ENCODE data around the gene LKAAEAR1. TPM values are rescaled to one million over a fixed set of nuclear protein-coding genes. Genes with fewer than 3 reads are reported as not detected.

The LKAAEAR1 gene
- polyA plus RNA-seq, 1 donor (not counting 4 experiments of a cell fraction or from before 2014, with no cell fraction given): not detected

DNA sequence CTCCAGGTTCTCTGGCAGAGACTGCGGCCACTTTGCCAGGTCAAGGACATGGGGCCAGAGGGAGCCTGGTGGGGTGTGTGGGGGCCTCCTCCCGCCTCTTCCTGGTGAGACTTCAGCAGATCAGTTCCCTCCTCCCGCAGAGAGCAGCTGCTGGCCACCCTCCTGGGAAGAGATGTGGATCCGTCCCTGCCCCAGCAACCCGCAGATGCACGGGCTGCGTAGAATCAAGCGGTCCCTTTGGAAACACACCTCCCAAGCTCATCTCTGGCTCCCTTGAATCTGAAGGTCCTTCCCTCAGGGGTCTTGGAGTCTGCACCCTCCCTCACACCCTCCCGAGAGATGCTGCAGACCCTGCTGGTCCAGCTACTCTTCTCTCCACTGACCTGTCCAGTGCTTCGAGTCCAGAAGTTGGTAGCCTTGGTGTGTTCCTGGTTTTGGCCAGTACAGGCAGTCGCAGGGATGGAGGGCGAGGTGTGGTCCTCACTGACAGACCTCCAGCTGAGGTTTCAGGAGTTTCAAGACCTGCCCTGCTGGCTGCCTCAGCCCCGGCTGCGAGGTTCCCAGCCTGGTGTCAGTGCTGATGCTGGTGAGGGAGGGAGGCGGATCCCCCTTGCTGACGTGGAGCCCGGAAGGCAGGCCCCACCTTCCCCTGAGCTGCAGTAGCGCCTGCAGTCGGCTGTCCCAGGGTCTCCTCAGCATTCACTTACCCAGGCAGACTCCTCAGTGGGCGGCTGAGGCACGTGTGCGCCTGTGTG, 23.0 kb upstream of the LKAAEAR1 start, which contains the start of gene NPBWR2:
NPBWR2 (minus strand) TSS at position 585 of the 755 bp plus-strand sequence. CDS start 734 bp downstream, outside the sequence.
- H3K27ac ChIP-seq (ENCODE audit: control insufficient read depth, insufficient read depth, low read length): no peak within 1 kb of the TSS
- no peaks in the 10 kb centered on the region for H3K4me1 ChIP-seq (ENCODE audit: control insufficient read depth, extremely low read depth, insufficient read depth, low read length)
- H3K4me3 ChIP-seq (ENCODE audit: control insufficient read depth in 2 of 3, extremely low read depth in 1 of 3, insufficient read depth in 2 of 3, low read depth in 1 of 3, low read length in 3 of 3): no peak within 1 kb of the TSS
- H4K20me1 ChIP-seq (ENCODE audit: control insufficient read depth, extremely low read depth, insufficient read depth, low read length): no peaks in the 10 kb centered on the region
- no peak within 1 kb of the TSS for H3K4me2 ChIP-seq (ENCODE audit: control insufficient read depth, extremely low read depth, insufficient read depth, low read depth, low read length)
- no peaks in the 10 kb centered on the region for H3K79me2 ChIP-seq (ENCODE audit: control insufficient read depth, insufficient read depth, low read length)
- dilution Hi-C loops (cut with MboI; ENCODE audit: extremely low pct_ligation_motif_present, low sequenced_read_pairs): no loop called here
- H3K9me1 ChIP-seq (ENCODE audit: control insufficient read depth, extremely low read depth, insufficient read depth, low read length): no peaks in the 10 kb centered on the region
- TF ChIP-seq, protein P1, sequence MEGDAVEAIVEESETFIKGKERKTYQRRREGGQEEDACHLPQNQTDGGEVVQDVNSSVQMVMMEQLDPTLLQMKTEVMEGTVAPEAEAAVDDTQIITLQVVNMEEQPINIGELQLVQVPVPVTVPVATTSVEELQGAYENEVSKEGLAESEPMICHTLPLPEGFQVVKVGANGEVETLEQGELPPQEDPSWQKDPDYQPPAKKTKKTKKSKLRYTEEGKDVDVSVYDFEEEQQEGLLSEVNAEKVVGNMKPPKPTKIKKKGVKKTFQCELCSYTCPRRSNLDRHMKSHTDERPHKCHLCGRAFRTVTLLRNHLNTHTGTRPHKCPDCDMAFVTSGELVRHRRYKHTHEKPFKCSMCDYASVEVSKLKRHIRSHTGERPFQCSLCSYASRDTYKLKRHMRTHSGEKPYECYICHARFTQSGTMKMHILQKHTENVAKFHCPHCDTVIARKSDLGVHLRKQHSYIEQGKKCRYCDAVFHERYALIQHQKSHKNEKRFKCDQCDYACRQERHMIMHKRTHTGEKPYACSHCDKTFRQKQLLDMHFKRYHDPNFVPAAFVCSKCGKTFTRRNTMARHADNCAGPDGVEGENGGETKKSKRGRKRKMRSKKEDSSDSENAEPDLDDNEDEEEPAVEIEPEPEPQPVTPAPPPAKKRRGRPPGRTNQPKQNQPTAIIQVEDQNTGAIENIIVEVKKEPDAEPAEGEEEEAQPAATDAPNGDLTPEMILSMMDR (optimal IDR thresholded peaks at IDR 0.05 in 1 of 3, IDR thresholded peaks at IDR 0.05 in 1 of 3, conservative IDR thresholded peaks at IDR 0.05 in 1 of 3; ENCODE audit: extremely low read depth in 1 of 3, insufficient read depth in 2 of 3, low read length in 3 of 3): no peak
- no peak for TF ChIP-seq EZH2 (IDR thresholded peaks at IDR 0.05; ENCODE audit: low read length)
- DNase-seq (ENCODE audit: low read depth, low spot score) (no peak), FAIRE-seq (no peak)
- peaks cover 18% of the 10 kb centered on the region for H3K27me3 ChIP-seq (ENCODE audit: control insufficient read depth, extremely low read depth, insufficient read depth, low read length)
- H3K9me3 ChIP-seq (ENCODE audit: control insufficient read depth, low read depth, low read length): no peaks in the 10 kb centered on the region
- no peak within 1 kb of the TSS for H2AFZ ChIP-seq (ENCODE audit: control insufficient read depth, low read length)
- no peak within 1 kb of the TSS for H3K9ac ChIP-seq (ENCODE audit: control insufficient read depth, extremely low read depth, insufficient read depth, low read length)
- no peaks in the 10 kb centered on the region for H3K36me3 ChIP-seq (ENCODE audit: control insufficient read depth in 2 of 2, extremely low read depth in 1 of 2, insufficient read depth in 2 of 2, low read length in 2 of 2)

DNA sequence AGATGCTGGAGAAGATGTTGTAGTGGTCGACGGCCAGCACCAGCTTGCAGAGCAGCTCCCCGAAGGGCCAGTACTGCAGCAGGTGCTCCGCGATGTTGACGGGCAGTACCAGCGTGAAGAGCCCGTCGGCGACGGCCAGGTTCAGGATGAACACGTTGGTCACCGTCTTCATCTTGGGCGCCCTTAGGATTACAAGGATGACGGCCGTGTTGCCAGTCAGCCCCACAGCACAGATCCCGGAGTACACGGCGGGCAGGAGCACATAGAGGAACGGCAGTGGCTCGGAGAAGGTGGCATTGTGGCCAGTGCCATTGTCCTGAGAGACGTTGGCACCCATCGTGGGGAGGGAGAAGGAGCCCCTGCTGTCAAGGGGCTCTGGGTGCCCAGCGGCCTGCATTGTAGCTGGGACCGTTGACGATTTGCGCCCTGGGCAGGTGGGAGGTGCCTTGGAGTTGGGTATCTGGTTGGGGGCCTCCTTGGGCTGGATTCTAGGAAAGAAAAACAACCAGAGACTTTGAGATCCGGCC, 22.3 kb upstream of the LKAAEAR1 start:
- Histone ChIP-seq H3K4me3 (ENCODE audit: control insufficient read depth in 2 of 3, extremely low read depth in 1 of 3, insufficient read depth in 2 of 3, low read depth in 1 of 3, low read length in 3 of 3) (no peak overlapping the region), H3K4me2 (ENCODE audit: control insufficient read depth, extremely low read depth, insufficient read depth, low read depth, low read length) (no peak overlapping the region), H3K27me3 (ENCODE audit: control insufficient read depth, extremely low read depth, insufficient read depth, low read length) (peaks cover 24% of the 10 kb centered on the region), H2AFZ (ENCODE audit: control insufficient read depth, low read length) (no peak overlapping the region), H3K36me3 (ENCODE audit: control insufficient read depth in 2 of 2, extremely low read depth in 1 of 2, insufficient read depth in 2 of 2, low read length in 2 of 2) (no peaks in the 10 kb centered on the region), H3K9ac (ENCODE audit: control insufficient read depth, extremely low read depth, insufficient read depth, low read length) (no peak overlapping the region), H3K79me2 (ENCODE audit: control insufficient read depth, insufficient read depth, low read length) (no peaks in the 10 kb centered on the region), H3K9me3 (ENCODE audit: control insufficient read depth, low read depth, low read length) (no peaks in the 10 kb centered on the region), H3K4me1 (ENCODE audit: control insufficient read depth, extremely low read depth, insufficient read depth, low read length) (no peaks in the 10 kb centered on the region), H3K27ac (ENCODE audit: control insufficient read depth, insufficient read depth, low read length) (no peak overlapping the region), H3K9me1 (ENCODE audit: control insufficient read depth, extremely low read depth, insufficient read depth, low read length) (no peaks in the 10 kb centered on the region), H4K20me1 (ENCODE audit: control insufficient read depth, extremely low read depth, insufficient read depth, low read length) (no peaks in the 10 kb centered on the region)
- DNase-seq (ENCODE audit: low read depth, low spot score) (no peak), FAIRE-seq (no peak)
- dilution Hi-C loops (cut with MboI; ENCODE audit: extremely low pct_ligation_motif_present, low sequenced_read_pairs): no loop called here
- TF ChIP-seq, protein P1 (optimal IDR thresholded peaks at IDR 0.05 in 1 of 3, IDR thresholded peaks at IDR 0.05 in 1 of 3, conservative IDR thresholded peaks at IDR 0.05 in 1 of 3; ENCODE audit: extremely low read depth in 1 of 3, insufficient read depth in 2 of 3, low read length in 3 of 3): no peak
- no peak for TF ChIP-seq EZH2 (IDR thresholded peaks at IDR 0.05; ENCODE audit: low read length)
